ENCODE measurements around the gene ZNF782. TPM values are rescaled to one million over a fixed set of nuclear protein-coding genes. Genes with fewer than 3 reads are reported as not detected.
"Not testable (repeated sequence)": the region's sequence is repeated elsewhere in the genome, so short reads cannot be mapped to it uniquely, and the experiment has no call there.

The ZNF782 gene
- total RNA-seq (2014; rRNA removed; shearing (Covaris generic)), result 8.6 and 14.3 TPM in 2 replicates
- total RNA-seq (2022), result 10.2 and 11.2 TPM in 2 replicates
- percentile 80 among the genes with signal in this experiment for Bru-seq, nascent RNA
- BruChase-seq, experiment 1, labeled RNA remaining after a 6-hour chase, result percentile 77 among the genes with signal in this experiment
- percentile 84 among the genes with signal in this experiment for BruChase-seq, experiment 2, labeled RNA remaining after a 2-hour chase
- long read RNA-seq, full-length matches to known transcripts, result 3 of 7 reads
- long read RNA-seq, partial matches to known transcripts, result 0 of 7 reads
- long read RNA-seq, other reads (novel, unspliced or antisense), result 4 of 7 reads

DNA sequence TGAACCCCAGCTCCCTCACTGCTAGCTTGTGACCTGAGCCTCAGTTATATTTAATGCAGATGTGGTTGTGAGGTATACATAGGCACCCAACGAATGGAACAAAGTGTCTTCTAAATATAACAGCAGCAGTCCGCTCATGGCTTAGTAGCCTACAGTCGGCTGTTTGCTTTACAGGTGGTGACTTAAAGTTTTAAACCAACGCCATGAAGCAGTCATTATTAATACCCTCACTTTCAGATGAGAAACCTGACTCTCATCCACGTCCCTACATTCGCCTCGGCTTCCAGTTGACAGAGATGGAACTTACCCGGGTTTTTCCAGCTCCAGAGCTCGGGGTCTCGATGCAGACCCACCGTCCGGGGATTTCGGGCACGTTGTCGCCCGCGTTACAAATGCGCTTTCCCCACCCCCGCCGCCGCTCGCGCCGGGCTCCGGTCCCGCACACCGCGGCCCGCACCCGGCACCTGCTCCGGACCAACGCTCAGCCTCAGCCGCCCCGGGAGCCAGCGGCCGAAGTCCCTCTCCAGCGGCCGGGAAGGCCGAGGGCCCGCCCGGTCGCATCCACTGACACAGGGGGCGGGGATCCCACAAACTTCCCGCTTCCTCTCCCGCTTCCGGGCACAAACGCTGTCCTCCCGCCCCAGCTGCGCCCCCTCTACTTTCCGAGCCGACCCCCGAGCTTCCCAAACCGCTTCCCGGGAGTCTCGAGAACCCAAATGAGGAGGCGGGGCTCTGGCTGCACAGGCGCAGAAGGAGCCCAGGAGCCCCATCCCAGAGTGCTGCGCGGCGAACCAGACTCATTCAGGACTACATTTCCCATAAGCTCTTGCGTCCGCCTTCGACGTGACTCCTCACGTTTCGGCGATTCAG lies at the start of gene ZNF782:
TSS of gene ZNF782 (minus strand) at position 734 of the 870 bp plus-strand sequence. CDS start 2,553 bp downstream, outside the sequence.
- Histone ChIP-seq H3K9me3 (ENCODE audit: low read length) (peaks cover 12% of the 10 kb centered on the region; the same call in 1 of the 2 replicates), H3K9me2 (ENCODE audit: insufficient read depth, low read length) (no peaks in the 10 kb centered on the region), H3K36me3 (ENCODE audit: insufficient read depth, low read length) (peaks cover 34% of the 10 kb centered on the region), H3K27ac (ENCODE audit: low read depth, low read length, poor library complexity, severe bottlenecking) (peak within 1 kb of the TSS; percentile 24), H3K4me3 (ENCODE audit: low read depth, low read length, poor library complexity, severe bottlenecking) (peak within 1 kb of the TSS; percentile 90), H2AFZ (ENCODE audit: low read length) (peak within 1 kb of the TSS; percentile 97), H4K20me1 (ENCODE audit: insufficient read depth, low read length) (0 out of 2 replicates have a peak, but pooled peaks cover 13% of the 10 kb centered on the region), H3K79me2 (ENCODE audit: insufficient read depth, low read depth, low read length) (peaks cover 20% of the 10 kb centered on the region; the same call in 1 of the 2 replicates), H3K4me2 (ENCODE audit: low read length) (peak within 1 kb of the TSS; percentile 79), H3K4me1 (ENCODE audit: insufficient read depth, low read length, poor library complexity, severe bottlenecking) (peaks cover 18% of the 10 kb centered on the region)
- BruUV-seq (replicated peaks), result no TSS peak
- TF ChIP-seq EZH2phosphoT487 (IDR thresholded peaks at IDR 0.05; ENCODE audit: borderline replicate concordance, low read depth, low read length), result no peak
- TF ChIP-seq, protein P1, sequence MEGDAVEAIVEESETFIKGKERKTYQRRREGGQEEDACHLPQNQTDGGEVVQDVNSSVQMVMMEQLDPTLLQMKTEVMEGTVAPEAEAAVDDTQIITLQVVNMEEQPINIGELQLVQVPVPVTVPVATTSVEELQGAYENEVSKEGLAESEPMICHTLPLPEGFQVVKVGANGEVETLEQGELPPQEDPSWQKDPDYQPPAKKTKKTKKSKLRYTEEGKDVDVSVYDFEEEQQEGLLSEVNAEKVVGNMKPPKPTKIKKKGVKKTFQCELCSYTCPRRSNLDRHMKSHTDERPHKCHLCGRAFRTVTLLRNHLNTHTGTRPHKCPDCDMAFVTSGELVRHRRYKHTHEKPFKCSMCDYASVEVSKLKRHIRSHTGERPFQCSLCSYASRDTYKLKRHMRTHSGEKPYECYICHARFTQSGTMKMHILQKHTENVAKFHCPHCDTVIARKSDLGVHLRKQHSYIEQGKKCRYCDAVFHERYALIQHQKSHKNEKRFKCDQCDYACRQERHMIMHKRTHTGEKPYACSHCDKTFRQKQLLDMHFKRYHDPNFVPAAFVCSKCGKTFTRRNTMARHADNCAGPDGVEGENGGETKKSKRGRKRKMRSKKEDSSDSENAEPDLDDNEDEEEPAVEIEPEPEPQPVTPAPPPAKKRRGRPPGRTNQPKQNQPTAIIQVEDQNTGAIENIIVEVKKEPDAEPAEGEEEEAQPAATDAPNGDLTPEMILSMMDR (conservative IDR thresholded peaks at IDR 0.05; ENCODE audit: low read length), result no peak
- POLR2A ChIA-PET, result interaction anchor here (0.6 to 1.4 kb wide), 6 partner anchors 8 to 1117 kb away, joined by 3 to 7 read pairs (median 4); partner anchors contain the start of genes NCBP1 and TSTD2
- CTCF ChIA-PET (ENCODE audit: unreplicated experiment), result no interaction called here
- peak; percentile 92 for DNase-seq (ENCODE audit: low spot score)
- intact Hi-C loops (cut with micrococcal nuclease; ENCODE audit: unreplicated experiment), result loop anchor here (5.0 to 10.0 kb wide), 3 partner anchors 77 to 561 kb away; partner anchors contain the start of genes TDRD7 and ZNF510

DNA sequence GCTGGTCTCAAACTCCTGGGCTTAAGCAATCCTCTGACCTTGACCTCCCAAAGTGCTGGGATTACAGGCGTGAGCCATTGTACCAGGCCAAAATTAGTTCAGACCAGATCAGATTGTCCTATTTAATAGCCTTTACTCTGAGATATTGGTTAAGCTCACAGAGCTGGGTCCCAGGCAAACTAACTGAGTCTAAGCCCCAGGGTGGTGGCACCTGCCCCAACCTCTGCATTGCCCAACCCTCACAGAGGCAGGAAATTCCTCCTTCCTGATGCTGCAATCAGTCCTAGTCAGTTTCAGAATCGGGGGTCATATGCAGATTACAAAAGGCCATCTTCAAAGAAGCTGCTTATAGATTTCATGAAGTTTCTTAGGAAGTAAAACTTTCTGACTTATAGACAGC lies 45.7 kb upstream of the ZNF782 start:
- H3K4me1 ChIP-seq (ENCODE audit: insufficient read depth, low read length, poor library complexity, severe bottlenecking); H3K9me2 ChIP-seq (ENCODE audit: insufficient read depth, low read length); H3K9me3 ChIP-seq (ENCODE audit: low read length); CTCF ChIA-PET (ENCODE audit: unreplicated experiment); H2AFZ ChIP-seq (ENCODE audit: low read length); POLR2A ChIA-PET; DNase-seq (ENCODE audit: low spot score); H3K4me3 ChIP-seq (ENCODE audit: low read depth, low read length, poor library complexity, severe bottlenecking); H3K27ac ChIP-seq (ENCODE audit: low read depth, low read length, poor library complexity, severe bottlenecking); intact Hi-C loops (cut with micrococcal nuclease; ENCODE audit: unreplicated experiment); BruUV-seq (replicated peaks); H4K20me1 ChIP-seq (ENCODE audit: insufficient read depth, low read length); H3K79me2 ChIP-seq (ENCODE audit: insufficient read depth, low read depth, low read length); H3K4me2 ChIP-seq (ENCODE audit: low read length): not testable (repeated sequence)
- H3K36me3 ChIP-seq (ENCODE audit: insufficient read depth, low read length), result peaks cover 16% of the 10 kb centered on the region

DNA sequence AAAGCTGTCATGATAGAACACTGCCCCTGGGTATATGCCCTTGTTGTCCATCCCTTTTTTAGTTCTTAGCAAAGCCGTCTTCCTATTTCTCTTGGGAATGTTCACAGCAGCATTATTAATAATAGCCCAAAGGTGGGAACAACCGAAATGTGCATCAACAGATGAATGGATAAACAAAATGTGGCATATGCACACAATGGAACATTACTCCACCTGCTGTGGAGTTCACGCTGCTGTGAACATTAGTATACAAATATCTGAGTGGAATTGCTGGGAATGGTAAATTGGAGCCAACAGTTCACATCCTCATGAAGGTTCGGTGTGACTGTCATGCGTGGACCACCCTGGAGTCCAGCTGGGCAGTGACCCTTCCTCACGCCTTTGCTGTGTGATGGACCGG lies 37.8 kb upstream of the ZNF782 start:
- no peaks in the 10 kb centered on the region for H4K20me1 ChIP-seq (ENCODE audit: insufficient read depth, low read length)
- H3K27ac ChIP-seq (ENCODE audit: low read depth, low read length, poor library complexity, severe bottlenecking), result no peak overlapping the region
- H3K4me3 ChIP-seq (ENCODE audit: low read depth, low read length, poor library complexity, severe bottlenecking), result no peak overlapping the region
- TF ChIP-seq EZH2phosphoT487 (IDR thresholded peaks at IDR 0.05; ENCODE audit: borderline replicate concordance, low read depth, low read length), result no peak
- TF ChIP-seq, protein P1 (conservative IDR thresholded peaks at IDR 0.05; ENCODE audit: low read length), result no peak
- no peaks in the 10 kb centered on the region for H3K9me2 ChIP-seq (ENCODE audit: insufficient read depth, low read length)
- intact Hi-C loops (cut with micrococcal nuclease; ENCODE audit: unreplicated experiment), result no loop called here
- ChIA-PET POLR2A (no interaction called here), CTCF (ENCODE audit: unreplicated experiment) (no interaction called here)
- DNase-seq (ENCODE audit: low spot score), result no peak
- no peaks in the 10 kb centered on the region for H3K4me1 ChIP-seq (ENCODE audit: insufficient read depth, low read length, poor library complexity, severe bottlenecking)
- no peak overlapping the region for H3K4me2 ChIP-seq (ENCODE audit: low read length)
- H3K79me2 ChIP-seq (ENCODE audit: insufficient read depth, low read depth, low read length), result no peaks in the 10 kb centered on the region
- no peaks in the 10 kb centered on the region for H3K9me3 ChIP-seq (ENCODE audit: low read length)
- peaks cover 42% of the 10 kb centered on the region for H3K36me3 ChIP-seq (ENCODE audit: insufficient read depth, low read length)
- BruUV-seq (replicated peaks), result no TSS peak
- H2AFZ ChIP-seq (ENCODE audit: low read length), result no peak overlapping the region
